Measurements from ENCODE around the gene CASKIN1. TPM values are rescaled to one million over a fixed set of nuclear protein-coding genes. Genes with fewer than 3 reads are reported as not detected.

Gene CASKIN1
- total RNA-seq, 1 experiment from 2014 or later: 7.9 TPM

GRCh38 chr16:2158262-2158638 is 38.2 kb downstream of the CASKIN1 start:
- no CpG with 5 or more reads among the region's 15 CpGs for WGBS (ENCODE audit: extremely low coverage, insufficient read length, low lambda C conversion rate)
- Histone ChIP-seq H2AFZ (ENCODE audit: low read length) (no peak overlapping the region), H4K91ac (ENCODE audit: insufficient read length, low read depth, low read length) (no peak overlapping the region), H2BK5ac (ENCODE audit: insufficient read length, low read length) (no peak overlapping the region), H3T11ph (ENCODE audit: low read length) (no peak overlapping the region), H3K27me3 (ENCODE audit: insufficient read depth, low read length) (no peaks in the 10 kb centered on the region), H3K4me2 (ENCODE audit: insufficient read depth, insufficient read length, low read length) (no peak overlapping the region), H3K27ac (ENCODE audit: insufficient read length, low read depth, low read length) (no peak overlapping the region), H3K18ac (ENCODE audit: insufficient read length, low read depth, low read length) (no peak overlapping the region), H4K20me1 (ENCODE audit: control insufficient read depth, insufficient read depth, insufficient read length) (peaks cover 2% of the 10 kb centered on the region), H3K14ac (ENCODE audit: insufficient read depth, low read length) (no peak overlapping the region), H3K56ac (ENCODE audit: insufficient read length, low read depth, low read length) (no peak overlapping the region), H4K8ac (replicated peaks; ENCODE audit: insufficient read length, low read depth, low read length) (no peak overlapping the region), H3K4me1 (ENCODE audit: insufficient read depth, low read length) (no peaks in the 10 kb centered on the region; the same call in 1 of the 2 replicates), H2BK12ac (ENCODE audit: insufficient read length, low read depth, low read length) (no peak overlapping the region), H2BK15ac (ENCODE audit: low read depth, low read length) (no peak overlapping the region), H3K9me3 (ENCODE audit: control insufficient read depth, low read depth, low read length) (no peaks in the 10 kb centered on the region), H3K4ac (ENCODE audit: low read depth, low read length) (no peak overlapping the region), H3K79me1 (ENCODE audit: insufficient read depth, low read depth, low read length, poor library complexity, severe bottlenecking) (peaks cover 17% of the 10 kb centered on the region), H3K23ac (ENCODE audit: insufficient read length, low read depth, low read length) (no peak overlapping the region), H3K79me2 (ENCODE audit: insufficient read depth, low read length) (peaks cover 57% of the 10 kb centered on the region; the same call in 1 of the 2 replicates), H2BK120ac (ENCODE audit: low read depth, low read length, poor library complexity, severe bottlenecking) (no peak overlapping the region), H3K23me2 (ENCODE audit: insufficient read length, low read depth, low read length, poor library complexity, severe bottlenecking) (peaks cover 17% of the 10 kb centered on the region), H3K9ac (ENCODE audit: extremely low read depth, insufficient read length, low read length) (no peak overlapping the region), H2AK5ac (ENCODE audit: insufficient read length, low read length) (no peak overlapping the region), H2BK20ac (ENCODE audit: low read depth, low read length, poor library complexity, severe bottlenecking) (no peak overlapping the region), H4K5ac (ENCODE audit: insufficient read length, low read depth, low read length) (no peak overlapping the region)
- Mint-ChIP-seq H3K36me3 (ENCODE audit: insufficient read depth in 1 of 3, low read depth in 3 of 3) (peaks cover 21 to 32% (median 31%) of the 10 kb centered on the region in 3 experiments), H3K4me1 (peaks cover 16 to 38% of the 10 kb centered on the region in 2 experiments), H3K27me3 (ENCODE audit: low read depth) (no peaks in the 10 kb centered on the region; the same call in 1 of the 2 replicates), H3K4me3 (no peak overlapping the region), H3K27ac (no peak overlapping the region), H3K9me3 (peaks cover 0 to 9% of the 10 kb centered on the region in 2 experiments; a peak in 2 of 5 replicates)
- DNase-seq: no peak
- TF ChIP-seq CTCF (conservative IDR thresholded peaks at IDR 0.05): no peak

Measured in H9 (cell line).